ENCODE measurements around the gene TAF1C. TPM values are rescaled to one million over a fixed set of nuclear protein-coding genes. Genes with fewer than 3 reads are reported as not detected.

The TAF1C gene
- total RNA-seq, 4 donors from 2014 or later = 29.4 to 64.2 (median 56.3) TPM

GRCh38 chr16:84174396-84174795 is 12.5 kb downstream of the TAF1C start:
- intact Hi-C loops (cut with DNase I) = no loop called here
- WGBS, 2 donors = 89% methylated on average over 11 of the region's 11 CpGs
- no peak overlapping the region for H3K4me3 ChIP-seq (replicated peaks in 1 of 3)

DNA sequence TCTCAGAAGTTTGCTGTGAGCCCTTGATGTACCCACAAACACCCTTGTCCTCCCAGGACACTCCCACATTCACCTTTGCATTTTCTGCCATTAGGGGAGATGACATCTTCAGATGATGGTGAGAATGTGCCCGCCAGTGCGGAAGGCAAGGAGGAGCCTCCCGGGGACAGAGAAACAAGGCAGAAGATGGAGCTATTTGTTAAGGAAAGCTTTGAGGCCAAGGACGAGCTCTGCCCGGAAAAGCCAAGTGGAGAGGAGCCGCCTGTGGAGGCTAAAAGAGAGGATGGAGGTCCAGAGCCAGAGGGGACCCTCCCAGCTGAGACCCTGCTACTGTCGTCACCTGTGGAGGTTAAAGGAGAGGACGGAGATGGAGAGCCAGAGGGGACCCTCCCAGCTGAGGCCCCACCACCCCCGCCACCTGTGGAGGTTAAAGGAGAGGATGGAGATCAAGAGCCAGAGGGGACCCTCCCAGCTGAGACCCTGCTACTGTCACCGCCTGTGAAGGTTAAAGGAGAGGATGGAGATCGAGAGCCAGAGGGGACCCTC is 17.0 kb downstream of the TAF1C start:
- Histone ChIP-seq H3K36me3 (no peaks in the 10 kb centered on the region), H3K4me3 (replicated peaks in 1 of 3) (no peak overlapping the region), H3K27me3 (no peaks in the 10 kb centered on the region), H3K4me1 (no peaks in the 10 kb centered on the region), H3K27ac (no peak overlapping the region), H3K9me3 (no peaks in the 10 kb centered on the region)
- WGBS, 2 donors = 80 to 84% methylated on average over 11 of the region's 11 CpGs
- DNase-seq = no peak
- TF ChIP-seq, protein P1, sequence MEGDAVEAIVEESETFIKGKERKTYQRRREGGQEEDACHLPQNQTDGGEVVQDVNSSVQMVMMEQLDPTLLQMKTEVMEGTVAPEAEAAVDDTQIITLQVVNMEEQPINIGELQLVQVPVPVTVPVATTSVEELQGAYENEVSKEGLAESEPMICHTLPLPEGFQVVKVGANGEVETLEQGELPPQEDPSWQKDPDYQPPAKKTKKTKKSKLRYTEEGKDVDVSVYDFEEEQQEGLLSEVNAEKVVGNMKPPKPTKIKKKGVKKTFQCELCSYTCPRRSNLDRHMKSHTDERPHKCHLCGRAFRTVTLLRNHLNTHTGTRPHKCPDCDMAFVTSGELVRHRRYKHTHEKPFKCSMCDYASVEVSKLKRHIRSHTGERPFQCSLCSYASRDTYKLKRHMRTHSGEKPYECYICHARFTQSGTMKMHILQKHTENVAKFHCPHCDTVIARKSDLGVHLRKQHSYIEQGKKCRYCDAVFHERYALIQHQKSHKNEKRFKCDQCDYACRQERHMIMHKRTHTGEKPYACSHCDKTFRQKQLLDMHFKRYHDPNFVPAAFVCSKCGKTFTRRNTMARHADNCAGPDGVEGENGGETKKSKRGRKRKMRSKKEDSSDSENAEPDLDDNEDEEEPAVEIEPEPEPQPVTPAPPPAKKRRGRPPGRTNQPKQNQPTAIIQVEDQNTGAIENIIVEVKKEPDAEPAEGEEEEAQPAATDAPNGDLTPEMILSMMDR (IDR thresholded peaks at IDR 0.05) = no peak
- no peak for TF ChIP-seq POLR2A (IDR thresholded peaks at IDR 0.05)
- intact Hi-C loops (cut with DNase I) = no loop called here

More at GRCh38 chr16:84174396-84174795, 12.5 kb downstream of the TAF1C start:
- Histone ChIP-seq H3K27me3 (no peaks in the 10 kb centered on the region), H3K27ac (no peak overlapping the region), H3K4me1 (peaks cover 17 to 36% of the 10 kb centered on the region in 2 donors), H3K36me3 (peaks cover 8 to 11% of the 10 kb centered on the region in 2 donors), H3K9me3 (no peaks in the 10 kb centered on the region)
- no peak for DNase-seq
- TF ChIP-seq POLR2A (IDR thresholded peaks at IDR 0.05) = no peak
- TF ChIP-seq, protein P1 (IDR thresholded peaks at IDR 0.05) = no peak

- Histone ChIP-seq H3K27me3 (no peaks in the 10 kb centered on the region), H3K4me3 (replicated peaks in 1 of 3) (no peak overlapping the region), H3K9me3 (no peaks in the 10 kb centered on the region), H3K4me1 (no peaks in the 10 kb centered on the region), H3K36me3 (no peaks in the 10 kb centered on the region), H3K27ac (no peak overlapping the region)
- no peak for DNase-seq
- intact Hi-C loops (cut with DNase I) = no loop called here
- TF ChIP-seq, protein P1 (IDR thresholded peaks at IDR 0.05) = no peak
- TF ChIP-seq POLR2A (IDR thresholded peaks at IDR 0.05) = no peak
- WGBS, 2 donors = 85 to 86% methylated on average over 13 of the region's 13 CpGs
These were observed 19.8 kb downstream of the TAF1C start for GRCh38 chr16:84166796-84167695.

GRCh38 chr16:84165746-84166145 is 21.1 kb downstream of the TAF1C start:
- WGBS, 2 donors = 94 to 95% methylated on average over 7 of the region's 7 CpGs
- Histone ChIP-seq H3K36me3 (no peaks in the 10 kb centered on the region), H3K4me1 (no peaks in the 10 kb centered on the region), H3K27me3 (no peaks in the 10 kb centered on the region), H3K27ac (no peak overlapping the region), H3K9me3 (no peaks in the 10 kb centered on the region), H3K4me3 (replicated peaks in 1 of 3) (no peak overlapping the region)
- DNase-seq = no peak
- intact Hi-C loops (cut with DNase I) = no loop called here
- TF ChIP-seq, protein P1 (IDR thresholded peaks at IDR 0.05) = no peak
- TF ChIP-seq POLR2A (IDR thresholded peaks at IDR 0.05) = no peak

DNA sequence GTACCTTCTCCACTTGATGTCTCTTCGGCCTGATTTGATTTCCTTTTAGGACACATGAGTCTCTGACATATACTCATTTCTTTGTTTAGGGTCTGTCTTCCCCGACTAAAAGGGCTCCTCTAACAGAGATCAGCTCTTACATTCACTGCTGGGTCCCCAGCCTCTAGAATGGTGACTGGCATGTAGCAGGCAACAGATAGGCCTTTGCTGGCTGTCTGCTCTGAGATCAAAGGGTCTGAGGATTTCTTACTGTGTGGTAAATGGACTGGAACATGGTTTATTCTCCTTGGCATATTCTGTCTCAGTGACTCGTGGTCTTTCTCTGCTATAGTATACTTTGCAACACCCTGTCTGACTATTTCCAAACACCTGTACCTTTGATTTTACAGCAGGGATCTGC is 25.1 kb downstream of the TAF1C start:
- TF ChIP-seq POLR2A (IDR thresholded peaks at IDR 0.05) = no peak
- TF ChIP-seq, protein P1 (IDR thresholded peaks at IDR 0.05) = no peak

More for the DNA sequence above, 25.1 kb downstream of the TAF1C start:
- Histone ChIP-seq H3K36me3 (no peaks in the 10 kb centered on the region), H3K9me3 (no peaks in the 10 kb centered on the region), H3K27me3 (no peaks in the 10 kb centered on the region), H3K4me3 (replicated peaks in 1 of 3) (no peak overlapping the region), H3K27ac (no peak overlapping the region), H3K4me1 (no peaks in the 10 kb centered on the region)
- DNase-seq = no peak
- 67 to 68% methylated on average over 3 of the region's 3 CpGs for WGBS, 2 donors
- intact Hi-C loops (cut with DNase I) = no loop called here

Data from thyroid gland (tissue), 4 donors.